Activated effector memory CD4-positive, alpha-beta T cell treated with Interleukin-2 at 50 U/mL for 16 hours (primary cell): ENCODE results near the gene EYS.

ENCODE experiments used
- DNase-seq: peaks from one replicate; pipeline ENCODE4 v3.0.0-alpha.2; 2020

The EYS gene

DNA sequence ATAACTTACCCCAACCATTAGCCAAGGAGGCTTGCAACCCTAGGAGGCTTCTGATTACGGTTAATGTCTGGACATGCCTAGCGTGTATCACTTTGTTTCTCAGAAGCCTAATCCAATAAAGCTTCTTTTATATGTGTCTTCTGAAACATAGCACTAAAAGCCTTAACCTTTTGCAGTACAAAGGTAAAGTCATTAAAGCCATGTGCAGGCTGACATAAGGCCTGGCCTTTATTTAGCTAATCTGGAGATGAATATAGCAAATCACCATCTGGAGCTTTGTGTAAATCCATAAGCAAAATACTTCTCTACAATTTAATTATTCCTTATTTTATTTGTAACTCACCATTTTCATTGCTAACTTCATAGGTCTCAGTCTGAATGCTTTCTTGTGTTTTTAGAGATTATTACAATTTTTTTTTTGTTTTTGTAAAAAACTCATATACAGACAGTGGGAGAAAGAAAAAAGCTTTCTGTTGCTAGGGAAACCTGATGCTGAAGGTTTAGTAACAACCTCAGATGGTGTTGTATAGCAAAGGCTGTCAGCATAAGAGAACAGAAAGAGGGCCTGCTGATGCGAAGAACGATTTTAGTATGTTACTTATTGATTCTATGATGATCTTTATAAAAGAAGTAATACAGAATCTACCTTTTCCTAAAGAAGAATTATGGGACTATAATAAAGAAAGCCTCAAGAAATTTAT is at the start of gene EYS:
Gene EYS, minus strand, starts transcription at position 101 of the 701 bp plus-strand sequence. CDS start 211,816 bp downstream, outside the sequence.
- no peak for DNase-seq

- DNase-seq: no peak
These were observed 39.3 kb upstream of the EYS start for GRCh38 chr6:65746302-65746701.

DNA sequence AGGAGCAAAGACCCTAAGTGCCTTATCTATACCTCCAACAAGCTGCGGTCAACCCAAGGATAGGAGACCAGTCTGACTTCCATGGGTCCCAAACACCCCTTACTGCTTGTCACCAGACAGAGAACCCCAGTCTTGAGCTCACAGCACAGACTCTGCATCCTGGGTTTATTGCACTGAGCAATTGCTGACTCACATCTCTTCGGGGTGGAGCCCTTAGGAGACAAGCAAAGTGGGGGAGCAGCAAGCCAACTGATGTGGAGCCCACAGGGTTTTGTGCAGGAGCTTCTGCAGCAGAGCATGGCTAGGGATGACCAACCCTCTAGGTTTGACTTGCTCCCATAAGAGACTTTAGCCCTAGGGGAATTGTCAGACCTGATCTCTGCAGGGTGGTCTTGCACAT is 38.6 kb upstream of the EYS start:
- DNase-seq: no peak

DNA sequence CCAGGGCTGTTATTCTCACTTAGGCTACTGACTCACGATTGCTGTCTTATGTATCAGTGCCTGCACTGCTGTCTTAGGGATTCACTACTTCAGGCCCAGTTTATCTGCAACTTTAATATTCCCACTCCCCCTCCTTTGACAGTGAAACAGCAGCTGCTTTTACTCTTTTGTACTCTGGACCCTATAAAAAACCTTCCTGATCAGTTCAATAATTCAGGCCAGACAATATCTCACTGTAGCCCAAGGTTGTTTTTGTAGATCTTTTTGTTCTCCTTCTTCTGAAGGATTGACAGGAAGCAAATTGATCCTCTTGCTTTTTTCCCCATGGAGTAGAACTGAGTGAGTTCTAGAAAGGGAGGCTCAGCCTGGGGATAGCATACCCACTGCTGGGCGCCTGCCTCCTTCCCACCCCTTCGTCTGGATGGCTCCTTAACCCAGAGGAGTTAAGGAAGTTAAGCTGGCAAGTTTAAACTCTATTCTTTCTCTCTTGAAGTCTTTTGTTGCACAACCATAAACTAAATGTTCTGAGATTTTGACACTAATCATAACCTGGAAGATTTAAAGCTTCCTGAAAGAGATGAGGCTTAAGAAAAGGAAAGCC is 22.0 kb upstream of the EYS start:
- no peak for DNase-seq

DNA sequence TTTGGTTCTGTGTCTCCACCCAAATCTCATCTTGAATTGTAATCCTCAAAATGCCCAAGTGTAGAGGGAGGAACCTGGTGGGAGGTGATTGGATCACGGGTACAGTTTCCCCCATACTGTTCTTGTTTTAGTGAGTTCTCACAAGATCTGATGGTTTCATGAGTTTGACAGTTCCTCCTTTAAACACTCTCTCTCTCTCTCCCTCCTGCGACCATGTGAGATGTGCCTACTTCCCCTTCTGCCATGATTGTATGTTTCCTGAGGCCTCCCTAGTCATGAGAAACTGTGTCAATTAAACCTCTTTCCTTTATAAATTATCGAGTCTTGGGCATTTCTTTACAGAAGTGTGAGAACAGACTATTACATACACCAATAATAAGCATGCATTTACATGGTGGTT is 12.1 kb upstream of the EYS start:
- no peak for DNase-seq

DNA sequence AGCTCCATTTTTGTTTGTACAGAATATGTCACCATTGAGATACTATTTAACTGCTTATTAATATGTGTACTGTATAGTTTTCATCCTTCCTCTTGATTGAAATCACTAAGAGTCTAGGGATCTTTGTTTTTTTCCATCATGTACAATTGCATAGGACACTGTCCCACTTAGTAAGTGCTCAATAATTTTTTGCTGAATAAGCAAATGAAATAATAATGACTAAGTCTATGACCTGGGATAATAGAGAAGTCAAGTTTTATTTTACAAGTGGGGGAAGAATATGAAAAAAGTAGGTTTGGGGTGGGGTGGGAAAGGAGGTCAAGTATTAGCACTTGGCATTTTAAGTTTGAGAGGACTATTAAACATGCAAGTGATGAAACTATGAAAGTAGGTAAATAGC is 4.5 kb upstream of the EYS start:
- DNase-seq: no peak

- DNase-seq: no peak
These were observed 2.2 kb upstream of the EYS start for GRCh38 chr6:65709099-65709830.

DNA sequence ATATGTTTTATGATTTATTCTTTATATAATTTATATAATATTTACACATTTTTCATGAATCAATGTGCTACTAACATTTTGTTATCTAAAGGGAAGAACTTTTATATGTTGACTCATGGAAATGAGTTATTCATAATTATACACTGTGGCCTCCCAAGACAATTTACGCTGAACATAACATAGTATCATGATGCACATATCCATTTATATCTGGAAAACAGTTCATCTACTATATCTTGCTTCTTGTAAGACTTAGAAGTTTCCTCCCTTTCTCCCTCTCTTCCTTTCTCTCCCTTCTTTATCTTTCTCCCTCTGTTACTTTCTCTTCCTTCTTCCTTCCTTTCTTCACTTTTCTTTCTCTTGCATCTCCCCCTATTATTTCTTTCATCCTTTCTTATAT is 1.1 kb upstream of the EYS start:
- DNase-seq: no peak

DNA sequence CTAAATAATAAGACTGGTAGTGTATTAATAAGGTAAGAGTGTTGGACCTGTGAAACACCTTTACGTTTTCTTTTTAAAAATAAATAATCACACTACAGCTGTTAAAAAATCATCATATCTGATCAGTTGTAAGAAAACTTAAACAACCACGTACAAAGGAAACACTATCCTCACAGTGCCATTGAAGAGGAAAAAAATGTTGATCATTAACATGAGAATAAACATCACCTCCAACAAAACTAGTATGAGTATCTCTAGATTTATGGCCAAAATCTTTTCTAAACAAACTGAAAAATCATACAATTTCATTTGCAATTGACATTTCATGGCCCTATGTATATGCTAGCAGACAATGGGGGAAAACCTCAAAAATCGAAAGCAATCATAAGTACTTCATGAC is 590 bp downstream of the EYS start:
- no peak for DNase-seq

DNA sequence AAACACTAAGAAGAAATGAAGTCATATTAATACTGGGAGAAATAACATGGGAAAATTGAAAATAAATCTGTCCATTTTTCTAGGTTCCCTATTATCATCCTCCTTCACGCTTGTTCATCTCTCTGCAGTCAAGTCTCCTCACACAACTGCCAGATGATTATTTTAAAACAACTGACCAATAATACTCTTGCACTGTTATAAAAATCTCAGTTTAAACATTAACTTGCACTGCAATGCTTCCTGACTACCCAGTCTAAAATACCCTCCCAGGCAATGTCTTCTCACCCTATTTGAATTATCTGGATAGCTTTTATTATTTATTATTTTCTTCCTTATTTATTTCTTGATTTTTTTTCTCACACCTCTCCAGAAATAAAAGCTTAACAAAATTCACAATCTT is 5.7 kb downstream of the EYS start:
- no peak for DNase-seq

- no peak for DNase-seq
These were observed 6.5 kb downstream of the EYS start for GRCh38 chr6:65700561-65700960.

DNA sequence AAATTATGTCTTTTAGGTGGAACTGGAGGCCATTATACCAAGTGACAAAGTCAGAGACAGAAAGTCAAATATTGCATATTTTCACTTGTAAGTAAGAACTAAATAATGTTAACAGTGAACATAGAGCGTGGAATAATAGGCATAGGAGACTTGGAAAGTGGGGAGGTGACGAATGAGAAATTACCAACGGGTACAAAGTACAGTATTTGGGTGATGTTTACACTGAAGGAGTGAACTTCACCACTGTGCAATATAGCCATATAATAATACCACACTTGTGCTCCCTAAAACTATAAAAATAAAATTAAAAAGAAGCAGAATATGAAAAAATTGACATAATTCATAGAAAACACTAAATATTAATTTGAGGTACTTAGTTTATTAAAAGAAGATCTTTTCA is 14.9 kb downstream of the EYS start:
- DNase-seq: no peak

GRCh38 chr6:65680232-65680631 is 26.8 kb downstream of the EYS start:
- no peak for DNase-seq

DNA sequence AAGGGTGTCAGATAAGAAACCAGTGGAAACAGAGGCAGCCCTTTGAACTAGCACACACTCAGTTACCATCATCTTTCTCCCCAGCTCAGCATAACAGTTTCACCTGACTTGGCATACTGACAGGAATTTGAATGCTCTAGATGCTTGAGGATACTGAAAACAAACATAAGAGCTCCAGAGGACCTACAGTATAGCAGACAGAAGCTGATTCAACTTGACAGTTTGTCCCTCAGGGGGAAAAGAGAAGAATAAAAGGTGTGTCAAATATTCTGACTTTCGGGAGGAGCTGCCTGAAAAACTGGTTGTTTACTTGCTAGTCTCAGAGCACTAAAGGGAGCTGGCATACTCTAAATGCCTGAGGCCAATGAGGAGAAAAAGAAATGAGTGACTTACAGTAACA is 35.1 kb downstream of the EYS start:
- DNase-seq: no peak

- no peak for DNase-seq
These were observed 38.9 kb downstream of the EYS start for GRCh38 chr6:65667916-65668656.

- no peak for DNase-seq
These were observed 56.9 kb downstream of the EYS start for GRCh38 chr6:65650086-65650485.

DNA sequence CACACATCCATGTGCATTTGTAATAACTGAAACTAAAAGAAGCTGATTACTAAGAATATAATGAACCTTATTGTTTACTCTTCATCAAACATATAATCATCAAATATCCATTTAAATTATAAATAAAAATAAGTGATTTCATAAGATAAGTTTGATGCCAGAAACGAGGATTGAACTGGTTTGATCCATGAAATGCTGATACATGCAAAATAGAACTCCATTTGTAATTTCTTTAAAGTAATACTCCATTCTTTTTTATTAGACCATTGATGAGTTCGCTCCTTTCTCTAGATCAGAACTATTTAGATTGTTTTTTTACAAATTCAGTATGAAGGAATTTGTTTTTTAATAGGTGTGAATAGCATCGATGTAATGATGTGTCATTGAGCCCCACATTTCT is 57.6 kb downstream of the EYS start:
- no peak for DNase-seq

- DNase-seq: no peak
These were observed 60.5 kb downstream of the EYS start for GRCh38 chr6:65646544-65646943.

- DNase-seq: no peak
These were observed 64.2 kb downstream of the EYS start for GRCh38 chr6:65642776-65643175.

- DNase-seq: no peak
These were observed 68.8 kb downstream of the EYS start for GRCh38 chr6:65638047-65638831.

- DNase-seq: no peak
These were observed 69.6 kb downstream of the EYS start for GRCh38 chr6:65637289-65638046.

DNA sequence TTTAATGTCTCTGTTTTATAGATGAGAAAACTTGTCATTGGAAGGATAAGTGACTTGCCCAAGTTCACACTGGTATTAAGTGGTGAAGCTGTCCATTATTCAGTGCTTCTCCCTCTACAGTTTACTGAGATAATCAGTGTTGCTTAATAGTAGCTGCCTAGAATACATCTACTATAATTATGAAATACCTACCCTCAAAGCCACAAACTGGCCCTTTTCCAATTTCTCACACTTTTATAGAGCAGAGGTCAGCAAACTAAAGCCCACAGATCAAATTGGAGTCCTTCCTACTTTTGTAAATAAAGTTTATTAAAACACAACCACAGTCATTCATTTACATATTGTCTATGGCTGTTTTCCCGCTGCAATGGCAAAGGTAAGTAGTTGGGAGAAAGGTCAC is 73.5 kb downstream of the EYS start:
- no peak for DNase-seq
